GM21737 (cell line): ENCODE results near the gene LAMB4.

Experiments used
- ATAC-seq: cut with Tn5 transposase; IDR thresholded peaks from one replicate; pipeline ENCODE4 v1.9.1; 2021; ENCODE audit warnings: mild to moderate bottlenecking, moderate library complexity; ENCODE audit not compliant: unreplicated experiment

Gene LAMB4

GRCh38 chr7:108000875-108001763, 129.0 kb downstream of the LAMB4 start:
- ATAC-seq: no peak

GRCh38 chr7:107999779-108000560, 130.2 kb downstream of the LAMB4 start:
- no peak for ATAC-seq

DNA sequence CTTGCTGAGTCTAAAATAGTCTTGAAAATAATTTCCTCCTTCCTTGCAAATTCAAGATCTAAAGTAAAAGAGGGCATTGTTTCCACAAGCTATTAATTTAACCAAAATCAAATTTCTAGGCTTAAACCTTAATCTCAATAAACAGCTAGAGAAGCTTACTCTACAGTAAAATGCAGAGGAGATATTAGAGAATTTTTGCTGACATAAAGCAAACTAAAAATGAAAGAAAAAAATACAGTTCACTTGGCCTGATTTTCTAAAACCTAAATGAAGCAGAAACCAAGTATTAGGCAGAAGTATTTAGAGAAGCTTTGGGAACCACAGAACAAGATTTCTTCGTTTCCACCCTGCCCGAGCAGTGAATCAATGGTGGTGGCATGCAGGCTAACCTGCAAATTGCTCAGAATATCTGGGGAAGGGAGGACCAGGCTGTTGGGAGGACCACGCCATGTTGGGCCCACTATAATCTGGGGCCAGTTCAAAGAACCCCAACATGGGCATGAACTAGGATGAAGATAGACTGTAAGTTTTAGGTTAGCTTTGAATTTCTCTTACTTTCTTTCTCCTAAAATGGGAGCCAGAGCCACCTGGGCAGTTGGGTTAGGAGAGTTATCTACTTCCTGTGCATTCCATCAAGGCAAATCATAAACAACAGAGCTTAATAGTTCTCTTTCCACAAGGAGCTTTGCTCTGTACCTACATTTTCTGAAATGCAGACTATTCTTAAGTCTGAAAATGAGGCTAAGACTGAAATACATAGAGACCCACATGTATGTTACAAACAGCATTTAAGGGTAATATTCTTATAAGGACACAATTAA, 131.3 kb downstream of the LAMB4 start:
- ATAC-seq: no peak

DNA sequence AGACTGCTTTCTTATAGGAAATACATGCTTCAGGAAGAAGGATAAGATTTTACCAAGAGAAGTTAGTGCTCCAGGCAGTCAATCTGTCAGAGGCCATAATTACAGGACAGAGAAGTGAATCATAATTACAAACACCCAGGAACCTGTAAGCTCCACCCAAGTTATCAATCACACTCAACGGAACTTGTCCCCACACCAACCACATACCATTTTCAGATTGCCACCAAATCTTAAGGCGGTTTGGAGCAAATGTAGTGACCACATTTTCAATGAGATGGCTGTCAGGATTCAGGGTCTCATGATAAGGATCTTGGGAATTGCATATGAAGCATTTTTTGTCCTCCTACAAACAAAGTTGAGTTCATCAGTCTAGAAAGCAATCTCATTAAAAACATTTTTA, 132.0 kb downstream of the LAMB4 start:
- ATAC-seq: no peak

DNA sequence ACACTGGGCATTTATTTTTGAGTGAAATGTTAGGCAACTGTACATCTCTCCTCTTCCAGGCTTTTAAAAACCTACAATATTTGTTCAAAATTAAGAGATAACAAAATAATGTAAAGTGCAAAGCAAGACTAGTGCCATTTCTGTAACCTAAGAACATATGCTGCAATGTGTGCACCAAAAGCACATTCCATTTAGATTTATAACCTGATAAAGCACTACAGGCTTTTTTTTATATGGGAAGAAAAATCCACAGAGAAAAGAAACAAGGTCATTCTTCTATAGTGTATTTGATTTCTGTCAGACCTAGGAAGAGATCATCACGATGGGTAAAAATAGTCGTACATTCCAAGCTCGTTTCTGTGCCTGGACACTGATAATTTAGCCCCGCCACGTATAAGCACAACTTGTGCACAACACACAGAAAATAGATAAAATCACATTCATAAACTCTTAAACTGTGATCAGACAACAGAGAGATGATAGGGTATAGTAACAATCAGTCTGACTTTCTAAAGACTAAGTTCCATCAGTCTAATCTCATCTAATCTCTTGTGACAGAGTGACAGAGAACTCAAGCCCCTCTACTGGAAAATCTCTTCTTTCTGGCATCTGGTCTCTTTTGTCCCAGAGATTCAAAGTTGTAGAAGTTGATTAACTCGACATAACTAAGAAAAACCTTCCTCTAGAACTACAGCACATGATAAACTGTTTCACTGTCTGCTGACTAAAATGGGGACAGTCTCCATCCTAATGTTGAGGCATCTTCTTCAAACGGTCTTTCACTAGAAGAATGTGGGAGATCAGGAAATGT, 133.9 kb downstream of the LAMB4 start:
- ATAC-seq: no peak

DNA sequence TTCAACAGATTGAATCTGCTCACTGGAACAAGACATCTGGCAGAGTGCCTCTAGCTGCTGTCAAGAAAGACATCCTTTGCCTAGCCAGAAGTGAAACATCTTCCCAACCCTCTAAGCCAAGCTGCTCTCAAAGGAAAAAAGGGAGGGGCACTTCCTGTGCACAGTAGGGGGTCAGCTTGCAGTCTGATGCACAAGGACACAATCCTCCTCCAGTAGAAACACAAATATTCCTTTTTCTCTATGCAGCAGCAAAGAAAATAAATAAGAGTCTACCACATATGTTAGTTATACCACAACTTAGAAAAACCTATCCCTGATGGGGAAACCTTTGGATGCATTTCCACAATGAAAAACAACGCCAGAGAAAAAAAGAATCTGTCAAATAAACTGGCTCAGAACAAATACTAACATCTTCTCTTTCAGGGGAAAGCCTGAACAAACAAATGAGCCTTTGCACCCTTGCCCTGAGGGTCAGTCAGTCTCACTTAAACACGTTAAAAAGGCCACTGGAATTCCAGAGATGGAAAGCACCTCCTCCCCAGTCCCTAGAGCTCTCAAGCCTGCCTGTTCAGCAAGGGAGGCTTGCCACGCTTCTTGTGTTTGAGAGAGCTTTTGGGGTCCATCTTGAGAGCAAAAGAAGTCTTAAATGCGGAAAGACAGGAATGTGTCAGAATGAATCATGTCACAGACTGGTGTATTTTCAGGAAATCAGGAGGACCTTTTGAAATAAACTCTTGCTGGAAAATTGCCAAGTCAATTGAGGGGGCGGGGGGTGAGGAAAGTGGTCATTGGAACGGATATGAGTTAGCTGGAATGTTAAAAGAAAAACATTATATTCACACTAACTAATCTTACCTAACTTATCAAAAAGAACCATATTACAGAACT, 134.7 kb downstream of the LAMB4 start:
- no peak for ATAC-seq

GRCh38 chr7:107994421-107995030, 135.6 kb downstream of the LAMB4 start:
- no peak for ATAC-seq

DNA sequence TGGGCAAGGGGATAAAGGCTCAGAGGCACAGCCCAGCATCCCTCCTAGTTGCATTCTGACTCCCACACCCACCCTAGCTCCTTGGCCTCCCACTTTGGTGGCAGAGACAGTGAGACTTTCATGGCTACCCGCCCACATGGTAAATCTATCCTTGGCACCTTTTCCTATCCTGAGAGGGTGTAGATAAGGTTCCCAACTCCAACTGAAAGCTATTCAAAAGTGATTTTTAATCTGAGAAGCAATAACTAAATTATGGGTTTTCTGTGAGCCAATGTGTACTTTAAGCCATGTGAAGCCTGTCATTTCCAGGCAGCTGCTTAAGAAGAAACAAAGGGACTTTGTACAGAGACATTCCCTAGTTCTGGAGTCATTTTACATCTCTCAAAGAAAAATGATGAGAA, 136.3 kb downstream of the LAMB4 start:
- ATAC-seq: no peak

GRCh38 chr7:107989618-107990373, 140.4 kb downstream of the LAMB4 start:
- no peak for ATAC-seq

DNA sequence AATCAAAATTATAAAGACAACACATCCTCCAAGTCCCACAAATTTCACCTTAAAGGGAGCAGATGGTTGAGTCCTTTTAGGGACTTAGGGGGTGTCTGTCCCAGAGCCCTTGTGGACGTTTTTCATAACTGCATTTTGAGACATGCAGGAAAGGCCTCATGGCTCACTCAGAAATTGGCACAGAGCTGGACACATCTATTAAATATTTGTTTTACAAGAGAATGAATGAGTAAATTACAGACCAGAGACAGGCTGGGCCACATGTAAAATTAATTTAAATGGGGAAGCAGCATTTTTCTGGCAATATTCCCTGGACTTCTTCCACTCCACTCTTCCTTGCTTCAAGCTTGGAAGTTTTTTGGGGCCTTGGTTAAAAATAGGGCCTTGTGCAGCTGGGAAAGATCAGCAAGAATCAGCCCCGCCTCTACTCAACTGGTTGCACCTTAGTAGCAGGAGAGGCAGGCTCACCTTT, 147.2 kb downstream of the LAMB4 start:
- no peak for ATAC-seq

GRCh38 chr7:107982042-107982840, 147.9 kb downstream of the LAMB4 start:
- no peak for ATAC-seq

DNA sequence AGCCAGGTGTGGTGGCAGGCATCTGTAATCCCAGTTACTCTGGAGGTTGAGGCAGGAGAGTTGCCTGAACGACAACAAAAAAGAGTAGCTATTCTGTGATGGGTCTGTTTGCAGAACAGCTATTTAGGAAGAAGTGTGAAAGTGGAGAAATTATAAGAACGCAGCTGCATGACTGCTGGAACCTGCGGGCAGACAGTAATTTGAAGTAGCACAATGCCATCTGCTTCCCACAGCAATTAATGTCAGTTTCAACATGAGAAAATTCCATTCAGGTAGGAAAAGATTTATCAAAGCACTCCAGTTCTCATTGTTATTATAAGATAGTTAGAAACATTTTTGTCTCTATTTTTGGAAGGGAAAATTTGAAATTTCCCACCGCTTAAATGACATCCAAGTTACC, 148.7 kb downstream of the LAMB4 start:
- no peak for ATAC-seq

- ATAC-seq: no peak
Observed at GRCh38 chr7:107980671-107981190, 149.4 kb downstream of the LAMB4 start.

DNA sequence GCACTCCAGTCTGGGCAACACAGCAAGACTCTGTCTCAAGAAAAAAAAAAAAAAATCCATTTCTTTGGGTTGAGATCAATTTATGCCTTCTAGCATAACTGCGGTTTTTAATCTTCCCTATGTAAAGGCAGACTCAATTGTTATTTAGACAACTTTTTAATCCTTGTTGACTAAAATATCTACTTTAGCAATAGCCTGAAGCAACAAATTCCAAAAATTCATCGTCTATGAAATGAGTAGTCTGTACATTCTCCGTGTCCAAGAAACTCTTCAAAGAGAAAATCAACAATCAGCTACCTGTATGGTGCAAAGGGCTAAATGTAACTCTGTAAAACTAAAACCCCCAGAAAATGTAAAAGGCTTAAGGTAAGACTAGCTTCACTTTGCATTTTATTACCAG, 150.0 kb downstream of the LAMB4 start:
- ATAC-seq: no peak

DNA sequence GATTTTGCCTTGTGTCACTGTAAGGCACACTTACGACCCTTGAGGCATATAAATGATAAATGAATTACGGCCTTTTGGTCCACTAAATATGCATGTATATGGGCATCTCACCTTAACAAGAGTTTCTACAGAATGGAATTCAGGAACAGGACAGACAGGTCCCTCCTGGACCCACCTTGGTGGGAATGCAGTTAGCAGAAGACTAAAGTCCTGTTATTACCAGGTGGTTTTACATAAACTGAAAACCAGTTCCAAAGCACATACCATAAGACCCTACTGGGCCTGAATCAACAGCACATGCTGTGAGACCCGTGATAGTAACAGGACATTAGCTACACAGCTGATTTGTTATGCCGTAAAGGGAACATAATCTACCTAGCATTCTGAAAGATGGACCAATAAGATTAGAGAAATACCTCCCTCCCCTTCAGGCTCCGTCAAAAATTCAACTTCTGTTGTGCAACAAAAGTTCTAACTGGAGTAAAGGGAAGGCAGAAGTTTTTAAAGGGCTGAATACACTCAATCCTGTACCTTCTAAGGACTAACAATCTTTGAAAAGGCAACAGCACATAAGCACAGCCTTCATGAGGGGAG, 151.2 kb downstream of the LAMB4 start:
- no peak for ATAC-seq

- ATAC-seq: no peak
Observed at GRCh38 chr7:107977048-107977447, 153.1 kb downstream of the LAMB4 start.

- no peak for ATAC-seq
Observed at GRCh38 chr7:107976620-107977019, 153.5 kb downstream of the LAMB4 start.
